H1 (cell line): ENCODE measurements around the gene TEX48. TPM values are rescaled to one million over a fixed set of nuclear protein-coding genes. Genes with fewer than 3 reads are reported as not detected.

Experiments
- CTCF ChIA-PET: fragments of 300-600 bp; sonication (Branson Sonifier 250); formaldehyde crosslinking; loops from one replicate; lab custom pipeline; 2021; ENCODE audit not compliant: partially characterized antibody; lab: Charles Lee
- POLR2A ChIA-PET: fragments of 300-600 bp; sonication (Branson Sonifier 250); formaldehyde crosslinking; loops from one replicate; lab custom pipeline; 2021; ENCODE audit warnings: inconsistent platforms; ENCODE audit not compliant: partially characterized antibody; lab: Charles Lee
- DNase-seq, 2 experiments: peaks; one replicate each; pipeline versions ENCODE4 v3.0.0 to v3.0.0-alpha.2; 2010 to 2022; ENCODE audit warnings: low spot score in 2 of 2, low read depth in 1 of 2, mixed read lengths in 1 of 2
- FAIRE-seq: peaks from 2 replicates; lab custom pipeline; 2011; peaks lifted over from hg19 to GRCh38; lab: Jason Lieb, UNC
- H2AFZ ChIP-seq: 2 replicates; pipeline ENCODE4 v1.8.1; 2012; ENCODE audit warnings: low read length, inconsistent platforms
- H2AK5ac ChIP-seq: 2 replicates; pipeline ENCODE4 v1.6.1; 2013; ENCODE audit warnings: low read depth, low read length
- H2BK120ac ChIP-seq: replicated peaks from 2 replicates; pipeline ENCODE3; 2013; ENCODE audit warnings: low read depth, low read length, inconsistent platforms
- H2BK12ac ChIP-seq: 2 replicates; pipeline ENCODE4 v1.6.1; 2013; ENCODE audit warnings: low read depth, low read length
- H2BK15ac ChIP-seq: 2 replicates; pipeline ENCODE4 v1.6.1; 2013; ENCODE audit warnings: low read length
- H2BK20ac ChIP-seq: 2 replicates; pipeline ENCODE4 v1.6.1; 2013; ENCODE audit warnings: low read length
- H2BK5ac ChIP-seq: 2 replicates; pipeline ENCODE4 v1.6.1; 2013; ENCODE audit warnings: low read depth, low read length
- H3K14ac ChIP-seq: 2 replicates; pipeline ENCODE4 v1.6.1; 2013; ENCODE audit warnings: inconsistent platforms; ENCODE audit not compliant: insufficient read length
- H3K18ac ChIP-seq: 2 replicates; pipeline ENCODE4 v1.6.1; 2013; ENCODE audit warnings: low read length; ENCODE audit errors: extremely low read depth
- H3K23ac ChIP-seq: 2 replicates; pipeline ENCODE4 v1.6.1; 2013; ENCODE audit warnings: inconsistent platforms; ENCODE audit not compliant: insufficient read length
- H3K23me2 ChIP-seq: 2 replicates; pipeline ENCODE4 v1.6.1; 2013; ENCODE audit warnings: low read depth, low read length
- H3K27ac ChIP-seq: 2 replicates; pipeline ENCODE4 v1.6.1; 2011; ENCODE audit warnings: low read depth, low read length, inconsistent platforms
- H3K27me3 ChIP-seq, 4 experiments: replicated peaks in 1 of 4; 1 replicate in 1 of 4; 2 replicates in 3 of 4; pipeline versions ENCODE4 v1.6.1 to v1.8.1; 2011 to 2013; ENCODE audit warnings: low read length in 3 of 4, mild to moderate bottlenecking in 3 of 4, inconsistent platforms in 2 of 4, mixed read lengths in 2 of 4, moderate library complexity in 1 of 4; ENCODE audit not compliant: control insufficient read depth in 3 of 4, insufficient read depth in 3 of 4; ENCODE audit errors: extremely low read depth in 1 of 4
- H3K36me3 ChIP-seq, 4 experiments: 2 replicates each; pipeline versions ENCODE4 v1.6.1 to v1.8.1; 2011 to 2013; ENCODE audit warnings: mild to moderate bottlenecking in 4 of 4, low read length in 3 of 4, moderate library complexity in 2 of 4, control low read depth in 1 of 4, inconsistent platforms in 1 of 4; ENCODE audit not compliant: insufficient read depth in 4 of 4, control insufficient read depth in 2 of 4
- H3K4ac ChIP-seq: replicated peaks from 2 replicates; pipeline ENCODE3; 2013; ENCODE audit warnings: low read length, low read depth, mixed read lengths, inconsistent platforms; ENCODE audit not compliant: insufficient read length
- H3K4me1 ChIP-seq, 4 experiments: replicated peaks in 1 of 4; 1 replicate in 1 of 4; 2 replicates in 3 of 4; pipeline versions ENCODE4 v1.6.1 to v1.8.1; 2011 to 2013; ENCODE audit warnings: low read length in 3 of 4, inconsistent platforms in 2 of 4, mixed read lengths in 1 of 4; ENCODE audit not compliant: insufficient read depth in 4 of 4, control insufficient read depth in 3 of 4
- H3K4me2 ChIP-seq, 2 experiments: 2 replicates each; pipeline versions ENCODE4 v1.6.1 to v1.8.1; 2011 to 2013; ENCODE audit warnings: low read depth in 2 of 2, low read length in 2 of 2, control low read depth in 1 of 2, inconsistent platforms in 1 of 2, mild to moderate bottlenecking in 1 of 2; ENCODE audit not compliant: insufficient read depth in 1 of 2
- H3K4me3 ChIP-seq, 4 experiments: fragments of 200-600, 300-600 bp in 1 of 4; sonication (generic), shearing (Covaris generic), sonication (Bioruptor Twin) in 1 of 4; 2 replicates each; pipeline versions ENCODE4 v1.5.1 to v1.8.1; 2011 to 2016; ENCODE audit warnings: low read length in 4 of 4, low read depth in 3 of 4, control low read depth in 2 of 4, inconsistent platforms in 2 of 4, mild to moderate bottlenecking in 2 of 4, mixed read lengths in 1 of 4, moderate library complexity in 1 of 4; ENCODE audit not compliant: insufficient read depth in 2 of 4; ENCODE audit errors: extremely low read depth in 1 of 4
- H3K56ac ChIP-seq: replicated peaks from 2 replicates; pipeline ENCODE3; 2013; ENCODE audit warnings: low read depth, mild to moderate bottlenecking, mixed read lengths, low read length, inconsistent platforms; ENCODE audit not compliant: insufficient read length
- H3K79me1 ChIP-seq: 2 replicates; pipeline ENCODE4 v1.6.1; 2013; ENCODE audit warnings: low read depth, low read length, control low read depth
- H3K79me2 ChIP-seq, 2 experiments: 2 replicates each; pipeline versions ENCODE4 v1.6.1 to v1.8.1; 2012 to 2013; ENCODE audit warnings: low read length in 2 of 2, mild to moderate bottlenecking in 2 of 2, inconsistent platforms in 1 of 2; ENCODE audit not compliant: insufficient read depth in 2 of 2, control insufficient read depth in 1 of 2
- H3K9ac ChIP-seq, 4 experiments: replicated peaks in 1 of 4; 1 replicate in 1 of 4; 2 replicates in 3 of 4; pipeline versions ENCODE4 v1.6.1 to v1.8.1; 2011 to 2013; ENCODE audit warnings: low read depth in 3 of 4, low read length in 3 of 4, control low read depth in 2 of 4, mild to moderate bottlenecking in 2 of 4, moderate library complexity in 2 of 4, inconsistent platforms in 1 of 4; ENCODE audit errors: extremely low read depth in 1 of 4
- H3K9me3 ChIP-seq, 2 experiments: 2 replicates each; pipeline versions ENCODE4 v1.6.1 to v1.8.1; 2012 to 2013; ENCODE audit warnings: mild to moderate bottlenecking in 2 of 2, moderate library complexity in 2 of 2, control low read depth in 1 of 2, inconsistent platforms in 1 of 2, low read depth in 1 of 2, low read length in 1 of 2, mixed read lengths in 1 of 2; ENCODE audit not compliant: insufficient read depth in 2 of 2
- H4K20me1 ChIP-seq, 2 experiments: replicated peaks in 1 of 2; 2 replicates each; pipeline versions ENCODE3 to v1.8.1; 2011 to 2013; ENCODE audit warnings: inconsistent platforms in 2 of 2, low read length in 2 of 2, mild to moderate bottlenecking in 1 of 2; ENCODE audit not compliant: insufficient read depth in 2 of 2, control insufficient read depth in 1 of 2
- H4K5ac ChIP-seq: 2 replicates; pipeline ENCODE4 v1.6.1; 2013; ENCODE audit warnings: low read length, low read depth, mixed read lengths, inconsistent platforms; ENCODE audit not compliant: insufficient read length
- H4K8ac ChIP-seq: 2 replicates; pipeline ENCODE4 v1.8.0; 2013; ENCODE audit warnings: mild to moderate bottlenecking, moderate library complexity, low read length, inconsistent platforms; ENCODE audit not compliant: insufficient read depth; ENCODE audit errors: extremely low read depth
- H4K91ac ChIP-seq: replicated peaks from 2 replicates; pipeline ENCODE3; 2013; ENCODE audit warnings: low read length, mixed read lengths, inconsistent platforms; ENCODE audit not compliant: insufficient read length
- ASH2L ChIP-seq: fragments of 200-600, 300-600 bp; sonication (generic); IDR thresholded peaks from one replicate; pipeline ENCODE4 v1.7.1; 2017; ENCODE audit warnings: low read length
- CREB1 ChIP-seq: IDR thresholded peaks from 2 replicates; pipeline ENCODE4 v1.6.1; 2012; ENCODE audit warnings: inconsistent platforms
- GTF2F1 ChIP-seq: IDR thresholded peaks from 2 replicates; pipeline ENCODE4 v1.6.1; 2012; ENCODE audit warnings: low read depth, low read length, improper control_type of control experiment, borderline replicate concordance
- HDAC6 ChIP-seq: IDR thresholded peaks from one replicate; pipeline ENCODE4 v1.7.1; 2012; ENCODE audit warnings: low read depth, mild to moderate bottlenecking, inconsistent platforms, low read length, moderate library complexity
- POU5F1 ChIP-seq: IDR thresholded peaks from 2 replicates; pipeline ENCODE4 v1.6.1; 2011; ENCODE audit warnings: low read depth, mild to moderate bottlenecking, low read length, moderate library complexity
- RBBP5 ChIP-seq: IDR thresholded peaks from 2 replicates; pipeline ENCODE4 v1.7.1; 2012; ENCODE audit warnings: low read depth, mild to moderate bottlenecking, inconsistent platforms, low read length, moderate library complexity, borderline replicate concordance
- SIRT6 ChIP-seq: IDR thresholded peaks from one replicate; pipeline ENCODE4 v1.7.1; 2012; ENCODE audit warnings: low read length, inconsistent platforms
- TCF12 ChIP-seq: IDR thresholded peaks from 2 replicates; pipeline ENCODE4 v1.6.1; 2011; ENCODE audit warnings: low read depth, mild to moderate bottlenecking, low read length
- YY1 ChIP-seq: IDR thresholded peaks from 2 replicates; pipeline ENCODE4 v1.6.1; 2011; ENCODE audit warnings: low read depth, mild to moderate bottlenecking, low read length
- WGBS, 2 experiments: shearing (Covaris generic) in 1 of 2; methylation state at CpG; one replicate each; pipeline versions ENCODE4 v1.1.6 to v1.1.7; 2013 to 2015; ENCODE audit warnings: low lambda C conversion rate in 2 of 2, mixed read lengths in 2 of 2, inconsistent platforms in 1 of 2, low coverage in 1 of 2, missing lambda C conversion rate in 1 of 2; ENCODE audit not compliant: insufficient replicate concordance in 2 of 2, insufficient coverage in 1 of 2, insufficient read length in 1 of 2; ENCODE audit errors: extremely low coverage in 1 of 2, missing lambda C conversion rate in 1 of 2; 5-methylcytosine and 5-hydroxymethylcytosine counted together
- polyA plus RNA-seq, 7 experiments: library from polyadenylated mRNA; depleted of rRNA in 3 of 7; stranded (reverse) in 5 of 7; unstranded in 2 of 7; fragments of >200 nt in 5 of 7; fragments of 200-250 nt in 2 of 7; gene quantifications; 1 replicate in 5 of 7; 2 replicates in 1 of 7; 4 replicates in 1 of 7; pipeline versions ENCODE4 v1.2.1 to v1.2.3, GENCODE V29; 2011 to 2013; ENCODE audit warnings: missing spikeins in 2 of 7, mixed read lengths in 2 of 7
- total RNA-seq: library from RNA; stranded (reverse); fragmentation: NEBNext Ultra II Directional; extraction: Animal tissue kit (Norgen Biotek cat#: 25700); gene quantifications from 2 replicates; pipeline ENCODE4 v1.2.1, GENCODE V29; 2021
- TF ChIP-seq, protein P1 (sequence below): IDR thresholded peaks from 2 replicates; pipeline ENCODE4 v1.6.1; 2011; ENCODE audit warnings: low read depth, mild to moderate bottlenecking, low read length; ENCODE audit not compliant: insufficient read depth
- TF ChIP-seq, protein P2 (sequence below): IDR thresholded peaks from 2 replicates; pipeline ENCODE4 v1.6.1; 2012; ENCODE audit warnings: inconsistent platforms
- TF ChIP-seq, protein P3 (sequence below): IDR thresholded peaks from 2 replicates; pipeline ENCODE4 v1.6.1; 2012; ENCODE audit warnings: low read length, inconsistent platforms

The TEX48 gene
- total and polyA plus RNA-seq, 2 of the 8 experiments (the other 6 are each of a cell fraction or from before 2014, with no cell fraction given), result not detected

DNA sequence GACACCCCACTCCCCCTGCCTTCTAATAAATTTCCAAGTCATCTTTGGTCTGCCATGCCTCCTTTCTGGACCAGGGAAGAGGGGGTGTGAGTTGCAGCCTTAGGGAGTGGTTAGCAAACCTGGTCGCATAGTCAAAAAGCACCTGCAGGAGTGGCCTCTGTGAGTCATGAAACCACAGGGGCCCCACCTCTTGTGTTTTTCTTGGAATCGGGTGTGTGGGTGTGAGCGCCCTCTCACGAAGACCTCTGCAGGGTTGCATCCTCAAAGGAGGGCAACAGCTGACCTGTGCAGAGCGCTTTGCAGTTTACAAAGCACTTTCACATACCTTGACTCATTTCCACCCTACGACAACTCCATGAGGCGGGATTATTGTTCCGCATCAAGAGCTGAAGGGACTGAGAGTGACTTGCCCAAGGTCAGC is 36.8 kb upstream of the TEX48 start:
- no peaks in the 10 kb centered on the region for H3K9me3 ChIP-seq
- CTCF ChIA-PET, result interaction anchor here (0.8 to 1.5 kb wide), 2 partner anchors 12 to 38 kb away, joined by 3 read pairs; no protein-coding TSS in a partner anchor
- no peaks in the 10 kb centered on the region for H3K36me3 ChIP-seq
- TF ChIP-seq HDAC6, result no peak
- TF ChIP-seq, protein P1, sequence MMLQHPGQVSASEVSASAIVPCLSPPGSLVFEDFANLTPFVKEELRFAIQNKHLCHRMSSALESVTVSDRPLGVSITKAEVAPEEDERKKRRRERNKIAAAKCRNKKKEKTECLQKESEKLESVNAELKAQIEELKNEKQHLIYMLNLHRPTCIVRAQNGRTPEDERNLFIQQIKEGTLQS, result no peak
- TF ChIP-seq, protein P2, sequence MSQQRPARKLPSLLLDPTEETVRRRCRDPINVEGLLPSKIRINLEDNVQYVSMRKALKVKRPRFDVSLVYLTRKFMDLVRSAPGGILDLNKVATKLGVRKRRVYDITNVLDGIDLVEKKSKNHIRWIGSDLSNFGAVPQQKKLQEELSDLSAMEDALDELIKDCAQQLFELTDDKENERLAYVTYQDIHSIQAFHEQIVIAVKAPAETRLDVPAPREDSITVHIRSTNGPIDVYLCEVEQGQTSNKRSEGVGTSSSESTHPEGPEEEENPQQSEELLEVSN, result no peak
- no peak for TF ChIP-seq CREB1
- TF ChIP-seq POU5F1, result no peak
- TF ChIP-seq ASH2L, result no peak
- TF ChIP-seq, protein P3, sequence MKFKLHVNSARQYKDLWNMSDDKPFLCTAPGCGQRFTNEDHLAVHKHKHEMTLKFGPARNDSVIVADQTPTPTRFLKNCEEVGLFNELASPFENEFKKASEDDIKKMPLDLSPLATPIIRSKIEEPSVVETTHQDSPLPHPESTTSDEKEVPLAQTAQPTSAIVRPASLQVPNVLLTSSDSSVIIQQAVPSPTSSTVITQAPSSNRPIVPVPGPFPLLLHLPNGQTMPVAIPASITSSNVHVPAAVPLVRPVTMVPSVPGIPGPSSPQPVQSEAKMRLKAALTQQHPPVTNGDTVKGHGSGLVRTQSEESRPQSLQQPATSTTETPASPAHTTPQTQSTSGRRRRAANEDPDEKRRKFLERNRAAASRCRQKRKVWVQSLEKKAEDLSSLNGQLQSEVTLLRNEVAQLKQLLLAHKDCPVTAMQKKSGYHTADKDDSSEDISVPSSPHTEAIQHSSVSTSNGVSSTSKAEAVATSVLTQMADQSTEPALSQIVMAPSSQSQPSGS, result no peak
- no peak for TF ChIP-seq SIRT6
- TF ChIP-seq TCF12, result no peak
- TF ChIP-seq YY1, result no peak
- no peak for TF ChIP-seq GTF2F1
- TF ChIP-seq RBBP5, result no peak

More for the DNA sequence above, 36.8 kb upstream of the TEX48 start:
- Histone ChIP-seq H3K4me1 (no peaks in the 10 kb centered on the region), H2BK5ac (no peak overlapping the region), H2AK5ac (no peak overlapping the region), H2BK20ac (no peak overlapping the region), H4K20me1 (no peaks in the 10 kb centered on the region), H3K79me1 (no peaks in the 10 kb centered on the region), H3K9ac (no peak overlapping the region), H3K4ac (no peak overlapping the region), H3K23me2 (no peaks in the 10 kb centered on the region), H3K27ac (no peak overlapping the region), H4K91ac (no peak overlapping the region), H3K79me2 (no peaks in the 10 kb centered on the region), H2AFZ (no peak overlapping the region), H2BK120ac (no peak overlapping the region), H3K14ac (no peak overlapping the region), H3K56ac (no peak overlapping the region), H4K5ac (no peak overlapping the region), H3K4me3 (no peak overlapping the region), H3K27me3 (no peaks in the 10 kb centered on the region; a peak in 2 of 7 replicates), H3K23ac (no peak overlapping the region), H3K18ac (no peak overlapping the region), H2BK12ac (no peak overlapping the region), H2BK15ac (no peak overlapping the region), H3K4me2 (no peak overlapping the region), H4K8ac (no peak overlapping the region)
- FAIRE-seq, result no peak
- DNase-seq, result no peak
- WGBS, 2 experiments, result 85% methylated on average over 8 of the region's 8 CpGs; no CpG with 5 or more reads in 1 of the 2 experiments
- POLR2A ChIA-PET, result no interaction called here
